H1 (cell line): ENCODE measurements around the gene DCUN1D3. TPM values are rescaled to one million over a fixed set of nuclear protein-coding genes. Genes with fewer than 3 reads are reported as not detected.

ENCODE experiments used
- CTCF ChIA-PET: fragments of 300-600 bp; sonication (Branson Sonifier 250); formaldehyde crosslinking; loops from one replicate; lab custom pipeline; 2021; ENCODE audit not compliant: partially characterized antibody; lab: Charles Lee
- POLR2A ChIA-PET: fragments of 300-600 bp; sonication (Branson Sonifier 250); formaldehyde crosslinking; loops from one replicate; lab custom pipeline; 2021; ENCODE audit warnings: inconsistent platforms; ENCODE audit not compliant: partially characterized antibody; lab: Charles Lee
- DNase-seq, 2 experiments: peaks; one replicate each; pipeline versions ENCODE4 v3.0.0 to v3.0.0-alpha.2; 2010 to 2022; ENCODE audit warnings: low spot score in 2 of 2, low read depth in 1 of 2, mixed read lengths in 1 of 2
- FAIRE-seq: peaks from 2 replicates; lab custom pipeline; 2011; peaks lifted over from hg19 to GRCh38; lab: Jason Lieb, UNC
- H2AFZ ChIP-seq: 2 replicates; pipeline ENCODE4 v1.8.1; 2012; ENCODE audit warnings: low read length, inconsistent platforms
- H2AK5ac ChIP-seq: 2 replicates; pipeline ENCODE4 v1.6.1; 2013; ENCODE audit warnings: low read depth, low read length
- H2BK120ac ChIP-seq: replicated peaks from 2 replicates; pipeline ENCODE3; 2013; ENCODE audit warnings: low read depth, low read length, inconsistent platforms
- H2BK12ac ChIP-seq: 2 replicates; pipeline ENCODE4 v1.6.1; 2013; ENCODE audit warnings: low read depth, low read length
- H2BK15ac ChIP-seq: 2 replicates; pipeline ENCODE4 v1.6.1; 2013; ENCODE audit warnings: low read length
- H2BK20ac ChIP-seq: 2 replicates; pipeline ENCODE4 v1.6.1; 2013; ENCODE audit warnings: low read length
- H2BK5ac ChIP-seq: 2 replicates; pipeline ENCODE4 v1.6.1; 2013; ENCODE audit warnings: low read depth, low read length
- H3K14ac ChIP-seq: 2 replicates; pipeline ENCODE4 v1.6.1; 2013; ENCODE audit warnings: inconsistent platforms; ENCODE audit not compliant: insufficient read length
- H3K18ac ChIP-seq: 2 replicates; pipeline ENCODE4 v1.6.1; 2013; ENCODE audit warnings: low read length; ENCODE audit errors: extremely low read depth
- H3K23ac ChIP-seq: 2 replicates; pipeline ENCODE4 v1.6.1; 2013; ENCODE audit warnings: inconsistent platforms; ENCODE audit not compliant: insufficient read length
- H3K23me2 ChIP-seq: 2 replicates; pipeline ENCODE4 v1.6.1; 2013; ENCODE audit warnings: low read depth, low read length
- H3K27ac ChIP-seq: 2 replicates; pipeline ENCODE4 v1.6.1; 2011; ENCODE audit warnings: low read depth, low read length, inconsistent platforms
- H3K27me3 ChIP-seq, 4 experiments: replicated peaks in 1 of 4; 1 replicate in 1 of 4; 2 replicates in 3 of 4; pipeline versions ENCODE4 v1.6.1 to v1.8.1; 2011 to 2013; ENCODE audit warnings: low read length in 3 of 4, mild to moderate bottlenecking in 3 of 4, inconsistent platforms in 2 of 4, mixed read lengths in 2 of 4, moderate library complexity in 1 of 4; ENCODE audit not compliant: control insufficient read depth in 3 of 4, insufficient read depth in 3 of 4; ENCODE audit errors: extremely low read depth in 1 of 4
- H3K36me3 ChIP-seq, 4 experiments: 2 replicates each; pipeline versions ENCODE4 v1.6.1 to v1.8.1; 2011 to 2013; ENCODE audit warnings: mild to moderate bottlenecking in 4 of 4, low read length in 3 of 4, moderate library complexity in 2 of 4, control low read depth in 1 of 4, inconsistent platforms in 1 of 4; ENCODE audit not compliant: insufficient read depth in 4 of 4, control insufficient read depth in 2 of 4
- H3K4ac ChIP-seq: replicated peaks from 2 replicates; pipeline ENCODE3; 2013; ENCODE audit warnings: low read length, low read depth, mixed read lengths, inconsistent platforms; ENCODE audit not compliant: insufficient read length
- H3K4me1 ChIP-seq, 4 experiments: replicated peaks in 1 of 4; 1 replicate in 1 of 4; 2 replicates in 3 of 4; pipeline versions ENCODE4 v1.6.1 to v1.8.1; 2011 to 2013; ENCODE audit warnings: low read length in 3 of 4, inconsistent platforms in 2 of 4, mixed read lengths in 1 of 4; ENCODE audit not compliant: insufficient read depth in 4 of 4, control insufficient read depth in 3 of 4
- H3K4me2 ChIP-seq, 2 experiments: 2 replicates each; pipeline versions ENCODE4 v1.6.1 to v1.8.1; 2011 to 2013; ENCODE audit warnings: low read depth in 2 of 2, low read length in 2 of 2, control low read depth in 1 of 2, inconsistent platforms in 1 of 2, mild to moderate bottlenecking in 1 of 2; ENCODE audit not compliant: insufficient read depth in 1 of 2
- H3K4me3 ChIP-seq, 4 experiments: fragments of 200-600, 300-600 bp in 1 of 4; sonication (generic), shearing (Covaris generic), sonication (Bioruptor Twin) in 1 of 4; 2 replicates each; pipeline versions ENCODE4 v1.5.1 to v1.8.1; 2011 to 2016; ENCODE audit warnings: low read length in 4 of 4, low read depth in 3 of 4, control low read depth in 2 of 4, inconsistent platforms in 2 of 4, mild to moderate bottlenecking in 2 of 4, mixed read lengths in 1 of 4, moderate library complexity in 1 of 4; ENCODE audit not compliant: insufficient read depth in 2 of 4; ENCODE audit errors: extremely low read depth in 1 of 4
- H3K56ac ChIP-seq: replicated peaks from 2 replicates; pipeline ENCODE3; 2013; ENCODE audit warnings: low read depth, mild to moderate bottlenecking, mixed read lengths, low read length, inconsistent platforms; ENCODE audit not compliant: insufficient read length
- H3K79me1 ChIP-seq: 2 replicates; pipeline ENCODE4 v1.6.1; 2013; ENCODE audit warnings: low read depth, low read length, control low read depth
- H3K79me2 ChIP-seq, 2 experiments: 2 replicates each; pipeline versions ENCODE4 v1.6.1 to v1.8.1; 2012 to 2013; ENCODE audit warnings: low read length in 2 of 2, mild to moderate bottlenecking in 2 of 2, inconsistent platforms in 1 of 2; ENCODE audit not compliant: insufficient read depth in 2 of 2, control insufficient read depth in 1 of 2
- H3K9ac ChIP-seq, 4 experiments: replicated peaks in 1 of 4; 1 replicate in 1 of 4; 2 replicates in 3 of 4; pipeline versions ENCODE4 v1.6.1 to v1.8.1; 2011 to 2013; ENCODE audit warnings: low read depth in 3 of 4, low read length in 3 of 4, control low read depth in 2 of 4, mild to moderate bottlenecking in 2 of 4, moderate library complexity in 2 of 4, inconsistent platforms in 1 of 4; ENCODE audit errors: extremely low read depth in 1 of 4
- H3K9me3 ChIP-seq, 2 experiments: 2 replicates each; pipeline versions ENCODE4 v1.6.1 to v1.8.1; 2012 to 2013; ENCODE audit warnings: mild to moderate bottlenecking in 2 of 2, moderate library complexity in 2 of 2, control low read depth in 1 of 2, inconsistent platforms in 1 of 2, low read depth in 1 of 2, low read length in 1 of 2, mixed read lengths in 1 of 2; ENCODE audit not compliant: insufficient read depth in 2 of 2
- H4K20me1 ChIP-seq, 2 experiments: replicated peaks in 1 of 2; 2 replicates each; pipeline versions ENCODE3 to v1.8.1; 2011 to 2013; ENCODE audit warnings: inconsistent platforms in 2 of 2, low read length in 2 of 2, mild to moderate bottlenecking in 1 of 2; ENCODE audit not compliant: insufficient read depth in 2 of 2, control insufficient read depth in 1 of 2
- H4K5ac ChIP-seq: 2 replicates; pipeline ENCODE4 v1.6.1; 2013; ENCODE audit warnings: low read length, low read depth, mixed read lengths, inconsistent platforms; ENCODE audit not compliant: insufficient read length
- H4K8ac ChIP-seq: 2 replicates; pipeline ENCODE4 v1.8.0; 2013; ENCODE audit warnings: mild to moderate bottlenecking, moderate library complexity, low read length, inconsistent platforms; ENCODE audit not compliant: insufficient read depth; ENCODE audit errors: extremely low read depth
- H4K91ac ChIP-seq: replicated peaks from 2 replicates; pipeline ENCODE3; 2013; ENCODE audit warnings: low read length, mixed read lengths, inconsistent platforms; ENCODE audit not compliant: insufficient read length
- CHD1 ChIP-seq: IDR thresholded peaks from 2 replicates; pipeline ENCODE4 v1.6.1; 2012; ENCODE audit warnings: low read depth, low read length, improper control_type of control experiment
- CHD2 ChIP-seq: IDR thresholded peaks from 2 replicates; pipeline ENCODE4 v1.6.1; 2012; ENCODE audit warnings: low read length, improper control_type of control experiment
- EGR1 ChIP-seq: IDR thresholded peaks from 2 replicates; pipeline ENCODE4 v1.6.1; 2011; ENCODE audit warnings: low read depth, low read length, borderline replicate concordance
- GTF2F1 ChIP-seq: IDR thresholded peaks from 2 replicates; pipeline ENCODE4 v1.6.1; 2012; ENCODE audit warnings: low read depth, low read length, improper control_type of control experiment, borderline replicate concordance
- HDAC6 ChIP-seq: IDR thresholded peaks from one replicate; pipeline ENCODE4 v1.7.1; 2012; ENCODE audit warnings: low read depth, mild to moderate bottlenecking, inconsistent platforms, low read length, moderate library complexity
- SP4 ChIP-seq: IDR thresholded peaks from 2 replicates; pipeline ENCODE4 v1.6.1; 2012; ENCODE audit warnings: low read length, inconsistent platforms
- TBP ChIP-seq: IDR thresholded peaks from 2 replicates; pipeline ENCODE4 v1.6.1; 2011; ENCODE audit warnings: low read depth, low read length, improper control_type of control experiment
- WGBS, 2 experiments: shearing (Covaris generic) in 1 of 2; methylation state at CpG; one replicate each; pipeline versions ENCODE4 v1.1.6 to v1.1.7; 2013 to 2015; ENCODE audit warnings: low lambda C conversion rate in 2 of 2, mixed read lengths in 2 of 2, inconsistent platforms in 1 of 2, low coverage in 1 of 2, missing lambda C conversion rate in 1 of 2; ENCODE audit not compliant: insufficient replicate concordance in 2 of 2, insufficient coverage in 1 of 2, insufficient read length in 1 of 2; ENCODE audit errors: extremely low coverage in 1 of 2, missing lambda C conversion rate in 1 of 2; 5-methylcytosine and 5-hydroxymethylcytosine counted together
- polyA plus RNA-seq, 7 experiments: library from polyadenylated mRNA; depleted of rRNA in 3 of 7; stranded (reverse) in 5 of 7; unstranded in 2 of 7; fragments of >200 nt in 5 of 7; fragments of 200-250 nt in 2 of 7; gene quantifications; 1 replicate in 5 of 7; 2 replicates in 1 of 7; 4 replicates in 1 of 7; pipeline versions ENCODE4 v1.2.1 to v1.2.3, GENCODE V29; 2011 to 2013; ENCODE audit warnings: missing spikeins in 2 of 7, mixed read lengths in 2 of 7
- total RNA-seq: library from RNA; stranded (reverse); fragmentation: NEBNext Ultra II Directional; extraction: Animal tissue kit (Norgen Biotek cat#: 25700); gene quantifications from 2 replicates; pipeline ENCODE4 v1.2.1, GENCODE V29; 2021
- TF ChIP-seq, protein P1 (sequence below): IDR thresholded peaks from 2 replicates; pipeline ENCODE4 v1.6.1; 2011; ENCODE audit warnings: low read depth, mild to moderate bottlenecking, low read length; ENCODE audit not compliant: insufficient read depth
- TF ChIP-seq, protein P2 (sequence below): IDR thresholded peaks from 2 replicates; pipeline ENCODE4 v1.6.1; 2012; ENCODE audit warnings: inconsistent platforms

DCUN1D3 gene
- total and polyA plus RNA-seq, 2 of the 8 experiments (the other 6 are each of a cell fraction or from before 2014, with no cell fraction given) = 3.5 to 18.2 TPM

- no peak overlapping the region for H4K8ac ChIP-seq
- no peak overlapping the region for H3K9ac ChIP-seq
- H4K5ac ChIP-seq = no peak overlapping the region
- CTCF ChIA-PET = no interaction called here
- peaks cover 0 to 10% (median 5%) of the 10 kb centered on the region in 4 experiments; a peak in 7 of 8 replicates for H3K36me3 ChIP-seq
- DNase-seq (no peak), FAIRE-seq (no peak)
- no peak overlapping the region for H3K23ac ChIP-seq
- H2AFZ ChIP-seq = no peak overlapping the region
- no peak overlapping the region for H3K56ac ChIP-seq
- H4K91ac ChIP-seq = no peak overlapping the region
- H2AK5ac ChIP-seq = no peak overlapping the region
- no peak overlapping the region for H2BK12ac ChIP-seq
- H3K27ac ChIP-seq = no peak overlapping the region
- no peak overlapping the region for H2BK15ac ChIP-seq
- H3K9me3 ChIP-seq = no peaks in the 10 kb centered on the region
- no peak overlapping the region for H3K14ac ChIP-seq
- POLR2A ChIA-PET = no interaction called here
- H2BK5ac ChIP-seq = no peak overlapping the region
- no peaks in the 10 kb centered on the region for H3K79me2 ChIP-seq
- no peak overlapping the region for H3K4me3 ChIP-seq
- WGBS, 2 experiments = 91% methylated on average over 2 of the region's 4 CpGs; no CpG with 5 or more reads in 1 of the 2 experiments
- H4K20me1 ChIP-seq = no peaks in the 10 kb centered on the region
- no peaks in the 10 kb centered on the region for H3K4me1 ChIP-seq
- H2BK120ac ChIP-seq = no peak overlapping the region
- H3K18ac ChIP-seq = no peak overlapping the region
- H3K23me2 ChIP-seq = no peaks in the 10 kb centered on the region
- H2BK20ac ChIP-seq = no peak overlapping the region
- no peak overlapping the region for H3K4ac ChIP-seq
- no peaks in the 10 kb centered on the region; the same call in 1 of the 2 replicates for H3K79me1 ChIP-seq
- H3K27me3 ChIP-seq = no peaks in the 10 kb centered on the region
- H3K4me2 ChIP-seq = no peak overlapping the region
- TF ChIP-seq HDAC6 (no peak), TBP (no peak), SP4 (no peak), GTF2F1 (no peak), EGR1 (no peak), CHD2 (no peak), CHD1 (no peak)
- TF ChIP-seq, protein P1, sequence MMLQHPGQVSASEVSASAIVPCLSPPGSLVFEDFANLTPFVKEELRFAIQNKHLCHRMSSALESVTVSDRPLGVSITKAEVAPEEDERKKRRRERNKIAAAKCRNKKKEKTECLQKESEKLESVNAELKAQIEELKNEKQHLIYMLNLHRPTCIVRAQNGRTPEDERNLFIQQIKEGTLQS = no peak
- TF ChIP-seq, protein P2, sequence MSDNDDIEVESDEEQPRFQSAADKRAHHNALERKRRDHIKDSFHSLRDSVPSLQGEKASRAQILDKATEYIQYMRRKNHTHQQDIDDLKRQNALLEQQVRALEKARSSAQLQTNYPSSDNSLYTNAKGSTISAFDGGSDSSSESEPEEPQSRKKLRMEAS = no peak
Observed at GRCh38 chr16:20818929-20819585, 81.1 kb downstream of the DCUN1D3 start.
